ENCODE results near the gene PDGFD. TPM values are rescaled to one million over a fixed set of nuclear protein-coding genes. Genes with fewer than 3 reads are reported as not detected.

The PDGFD gene
- total and polyA plus RNA-seq, 2 donors (not counting 1 experiment from before 2014, with no cell fraction given), result 0.07 to 0.71 TPM

DNA sequence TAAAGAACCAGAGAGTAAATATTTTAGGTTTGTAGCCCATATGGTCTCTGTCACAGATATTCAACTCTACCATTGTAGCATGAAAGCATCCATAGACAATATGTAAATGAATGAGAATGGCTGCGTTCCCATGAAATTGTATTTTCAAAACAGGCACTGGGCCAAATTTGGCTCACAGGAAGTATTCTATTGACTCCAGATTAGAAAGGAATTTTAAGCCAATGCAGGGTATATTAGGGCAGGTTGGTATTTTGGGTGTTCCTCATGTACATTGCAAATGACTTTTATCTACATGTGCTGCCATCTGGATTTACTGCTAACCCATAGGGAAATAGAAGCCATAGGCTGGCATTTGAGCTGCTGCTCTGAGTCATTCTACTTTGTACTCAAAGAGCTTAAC is 35.1 kb upstream of the PDGFD start:
- Histone ChIP-seq H3K27me3 (replicated peaks in 1 of 4; ENCODE audit: control extremely low read depth in 1 of 4, control insufficient read depth in 3 of 4, insufficient read depth in 4 of 4, low read length in 3 of 4) (no peaks in the 10 kb centered on the region), H3K4me1 (ENCODE audit: control insufficient read depth in 2 of 2, insufficient read depth in 2 of 2, low read length in 2 of 2) (no peaks in the 10 kb centered on the region), H3K36me3 (replicated peaks in 1 of 2; ENCODE audit: control extremely low read depth in 1 of 2, control insufficient read depth in 1 of 2, extremely low read depth in 1 of 2, insufficient read depth in 2 of 2, low read length in 1 of 2) (no peaks in the 10 kb centered on the region), H3K4me2 (replicated peaks; ENCODE audit: low read depth, low read length, poor library complexity, severe bottlenecking) (no peak overlapping the region), H3K4me3 (ENCODE audit: control extremely low read depth in 1 of 5, extremely low read depth in 1 of 5, insufficient read depth in 1 of 5, low read depth in 2 of 5, low read length in 4 of 5) (no peak overlapping the region), H3K79me2 (ENCODE audit: control insufficient read depth, insufficient read depth, low read length) (no peaks in the 10 kb centered on the region), H3K9ac (ENCODE audit: low read length) (no peak overlapping the region), H2AFZ (ENCODE audit: insufficient read depth, low read depth, low read length, poor library complexity, severe bottlenecking) (no peak overlapping the region), H3K9me3 (ENCODE audit: control extremely low read depth in 1 of 3, control insufficient read depth in 2 of 3, insufficient read depth in 1 of 3, low read length in 2 of 3) (no peaks in the 10 kb centered on the region), H3K27ac (ENCODE audit: low read length in 2 of 2) (no peak overlapping the region), H4K20me1 (ENCODE audit: control insufficient read depth, insufficient read depth, low read length, poor library complexity, severe bottlenecking) (no peaks in the 10 kb centered on the region)
- peaks cover 3% of the 10 kb centered on the region for H3K27me3 Mint-ChIP-seq
- ATAC-seq (ENCODE audit: low read depth) (no peak), DNase-seq (no peak)
- no peaks in the 10 kb centered on the region for H3K9me3 Mint-ChIP-seq (ENCODE audit: insufficient read depth)
- intact Hi-C loops (cut with micrococcal nuclease), result no loop called here
- no peaks in the 10 kb centered on the region for H3K4me1 Mint-ChIP-seq
- H3K4me3 Mint-ChIP-seq, result no peak overlapping the region
- POLR2A ChIA-PET, result no interaction called here
- TF ChIP-seq EZH2 (IDR thresholded peaks at IDR 0.05; ENCODE audit: borderline replicate concordance, insufficient read depth, low read depth, low read length, poor library complexity, severe bottlenecking), result no peak
- TF ChIP-seq, protein P1, sequence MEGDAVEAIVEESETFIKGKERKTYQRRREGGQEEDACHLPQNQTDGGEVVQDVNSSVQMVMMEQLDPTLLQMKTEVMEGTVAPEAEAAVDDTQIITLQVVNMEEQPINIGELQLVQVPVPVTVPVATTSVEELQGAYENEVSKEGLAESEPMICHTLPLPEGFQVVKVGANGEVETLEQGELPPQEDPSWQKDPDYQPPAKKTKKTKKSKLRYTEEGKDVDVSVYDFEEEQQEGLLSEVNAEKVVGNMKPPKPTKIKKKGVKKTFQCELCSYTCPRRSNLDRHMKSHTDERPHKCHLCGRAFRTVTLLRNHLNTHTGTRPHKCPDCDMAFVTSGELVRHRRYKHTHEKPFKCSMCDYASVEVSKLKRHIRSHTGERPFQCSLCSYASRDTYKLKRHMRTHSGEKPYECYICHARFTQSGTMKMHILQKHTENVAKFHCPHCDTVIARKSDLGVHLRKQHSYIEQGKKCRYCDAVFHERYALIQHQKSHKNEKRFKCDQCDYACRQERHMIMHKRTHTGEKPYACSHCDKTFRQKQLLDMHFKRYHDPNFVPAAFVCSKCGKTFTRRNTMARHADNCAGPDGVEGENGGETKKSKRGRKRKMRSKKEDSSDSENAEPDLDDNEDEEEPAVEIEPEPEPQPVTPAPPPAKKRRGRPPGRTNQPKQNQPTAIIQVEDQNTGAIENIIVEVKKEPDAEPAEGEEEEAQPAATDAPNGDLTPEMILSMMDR (IDR thresholded peaks at IDR 0.05), result no peak
- no peak overlapping the region for H3K27ac Mint-ChIP-seq
- 100% methylated on average over 1 of the region's 1 CpG for WGBS (ENCODE audit: insufficient coverage)
- CTCF ChIA-PET, result no interaction called here

DNA sequence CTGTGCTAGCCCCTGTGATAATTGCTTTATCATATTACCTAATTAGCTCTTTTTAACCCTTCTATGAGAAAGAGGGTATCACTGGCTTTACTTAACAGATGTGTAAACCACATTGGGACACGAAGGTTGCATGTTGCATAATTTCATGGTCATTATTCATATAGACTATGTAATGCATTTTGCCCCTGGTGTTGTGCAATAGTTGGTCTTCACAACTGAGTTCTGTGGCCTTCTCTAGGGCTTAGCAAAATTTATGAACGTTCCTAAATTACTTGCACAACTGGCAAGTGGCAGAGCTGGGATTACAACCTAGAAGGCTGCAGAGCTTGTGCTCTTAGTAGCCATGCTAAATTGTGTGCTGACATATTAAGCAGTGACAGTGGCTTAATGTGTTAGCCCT is 34.6 kb upstream of the PDGFD start:
- ATAC-seq (ENCODE audit: low read depth) (no peak), DNase-seq (no peak)
- ChIA-PET POLR2A (no interaction called here), CTCF (no interaction called here)
- Histone ChIP-seq H3K27ac (ENCODE audit: low read length in 2 of 2) (no peak overlapping the region), H3K9ac (ENCODE audit: low read length) (no peak overlapping the region), H3K9me3 (ENCODE audit: control extremely low read depth in 1 of 3, control insufficient read depth in 2 of 3, insufficient read depth in 1 of 3, low read length in 2 of 3) (peaks cover 0 to 2% (median 0%) of the 10 kb centered on the region in 3 donors), H3K27me3 (replicated peaks in 1 of 4; ENCODE audit: control extremely low read depth in 1 of 4, control insufficient read depth in 3 of 4, insufficient read depth in 4 of 4, low read length in 3 of 4) (no peaks in the 10 kb centered on the region), H3K4me2 (replicated peaks; ENCODE audit: low read depth, low read length, poor library complexity, severe bottlenecking) (no peak overlapping the region), H3K79me2 (ENCODE audit: control insufficient read depth, insufficient read depth, low read length) (no peaks in the 10 kb centered on the region), H3K4me1 (ENCODE audit: control insufficient read depth in 2 of 2, insufficient read depth in 2 of 2, low read length in 2 of 2) (no peaks in the 10 kb centered on the region), H3K4me3 (ENCODE audit: control extremely low read depth in 1 of 5, extremely low read depth in 1 of 5, insufficient read depth in 1 of 5, low read depth in 2 of 5, low read length in 4 of 5) (no peak overlapping the region), H3K36me3 (replicated peaks in 1 of 2; ENCODE audit: control extremely low read depth in 1 of 2, control insufficient read depth in 1 of 2, extremely low read depth in 1 of 2, insufficient read depth in 2 of 2, low read length in 1 of 2) (no peaks in the 10 kb centered on the region), H4K20me1 (ENCODE audit: control insufficient read depth, insufficient read depth, low read length, poor library complexity, severe bottlenecking) (no peaks in the 10 kb centered on the region), H2AFZ (ENCODE audit: insufficient read depth, low read depth, low read length, poor library complexity, severe bottlenecking) (no peak overlapping the region)
- TF ChIP-seq, protein P1 (IDR thresholded peaks at IDR 0.05), result no peak
- TF ChIP-seq EZH2 (IDR thresholded peaks at IDR 0.05; ENCODE audit: borderline replicate concordance, insufficient read depth, low read depth, low read length, poor library complexity, severe bottlenecking), result no peak
- 57% methylated on average over 1 of the region's 2 CpGs for WGBS (ENCODE audit: insufficient coverage)
- H3K27ac Mint-ChIP-seq, result no peak overlapping the region
- H3K4me3 Mint-ChIP-seq, result no peak overlapping the region
- H3K27me3 Mint-ChIP-seq, result peaks cover 3% of the 10 kb centered on the region
- no peaks in the 10 kb centered on the region for H3K9me3 Mint-ChIP-seq (ENCODE audit: insufficient read depth)
- intact Hi-C loops (cut with micrococcal nuclease), result no loop called here
- H3K4me1 Mint-ChIP-seq, result no peaks in the 10 kb centered on the region

Measured in B cell (primary cell).